Activated CD8-positive, alpha-beta memory T cell treated with anti-CD3 and anti-CD28 coated beads, Interleukin-2, amount 50 U/mL, for 1 hour (primary cell): ENCODE measurements around the gene THBD.

Experiments used
- DNase-seq: peaks from one replicate; pipeline ENCODE4 v3.0.0-alpha.2; 2020; ENCODE audit errors: extremely low read depth

THBD gene

DNA sequence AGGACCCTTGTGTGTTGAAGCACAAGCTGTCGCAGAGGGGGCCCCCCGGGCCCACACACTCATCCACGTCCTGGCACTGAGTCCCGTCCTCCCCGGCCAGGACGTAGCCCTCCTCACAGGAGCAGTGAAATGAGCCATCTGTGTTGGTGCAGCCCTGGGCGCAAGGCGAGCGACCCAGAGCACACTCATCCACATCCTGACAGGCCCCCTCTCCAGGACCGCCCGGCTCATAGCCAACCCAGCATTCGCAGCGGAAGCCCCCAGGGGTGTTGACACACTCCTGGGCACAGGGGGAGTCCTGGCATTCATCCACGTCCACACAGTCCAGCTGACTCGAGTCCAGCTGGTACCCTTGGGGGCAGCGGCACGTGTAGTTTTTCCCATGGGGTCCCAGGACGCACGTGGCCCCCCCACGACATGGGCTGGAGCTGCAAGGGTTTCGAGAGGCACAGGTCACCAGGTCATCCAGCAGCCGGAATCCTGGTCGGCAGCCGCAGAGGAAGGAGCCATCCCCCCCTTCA lies 35.4 kb upstream of the THBD start:
- DNase-seq, result no peak

DNA sequence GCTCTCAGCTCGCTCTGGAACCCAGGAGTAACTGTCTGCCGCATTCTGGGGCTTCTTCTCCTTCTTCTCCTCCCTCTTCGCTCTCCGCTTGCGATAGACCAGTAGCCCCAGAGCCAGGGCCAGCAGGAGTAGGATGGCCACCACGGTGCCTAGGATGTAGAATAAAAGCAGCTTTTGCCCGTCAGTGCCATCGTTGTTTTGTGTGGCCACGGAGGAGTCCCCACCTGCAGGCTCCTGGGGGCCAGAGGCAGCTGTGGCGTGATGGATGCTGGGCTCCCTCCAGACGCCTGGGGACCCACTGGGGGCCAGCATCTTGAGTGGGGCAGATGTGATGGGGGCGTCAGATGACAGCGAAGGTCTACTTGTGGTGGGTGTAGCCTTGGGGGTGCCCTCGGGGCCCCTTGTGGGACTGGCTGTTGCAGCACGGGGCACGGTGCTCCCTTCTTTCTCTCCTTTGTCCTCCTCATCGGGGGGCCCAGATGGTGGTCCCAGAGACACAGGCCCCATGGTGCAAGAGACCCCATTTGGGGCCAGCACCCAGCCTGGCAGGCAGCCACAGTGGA lies 34.9 kb upstream of the THBD start:
- no peak for DNase-seq

DNA sequence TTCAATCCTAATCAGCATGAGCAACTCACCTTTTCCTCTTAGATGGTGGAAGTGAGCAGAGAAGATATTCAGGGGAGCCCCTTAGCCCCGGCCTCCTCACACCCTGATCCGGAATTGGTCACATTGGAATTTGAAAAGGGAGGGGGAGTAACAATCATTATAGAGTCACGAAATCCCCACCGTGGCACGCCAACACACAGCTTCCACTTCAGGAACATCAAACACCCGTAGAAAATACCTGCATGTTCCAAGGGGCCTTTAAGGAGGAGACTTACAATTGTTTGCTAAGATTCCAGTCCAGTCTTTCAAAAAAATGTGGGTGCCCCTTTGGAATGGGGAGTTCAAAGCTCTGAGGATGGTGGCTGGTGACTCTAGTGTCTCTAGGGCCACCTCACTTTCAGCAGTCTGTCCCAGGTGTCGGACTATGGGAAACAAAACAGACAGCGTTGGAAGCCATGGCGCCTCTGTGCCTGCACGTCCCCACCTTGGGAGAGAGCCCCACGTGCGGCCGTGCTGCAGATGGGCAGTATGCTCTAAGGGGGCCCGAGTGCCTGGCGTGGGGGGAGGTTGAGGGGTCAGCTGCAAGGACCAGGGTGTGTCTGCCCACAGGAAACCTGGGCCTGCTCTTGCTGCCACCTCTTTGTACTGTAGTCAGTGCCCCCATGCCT lies 34.2 kb upstream of the THBD start:
- no peak for DNase-seq

DNA sequence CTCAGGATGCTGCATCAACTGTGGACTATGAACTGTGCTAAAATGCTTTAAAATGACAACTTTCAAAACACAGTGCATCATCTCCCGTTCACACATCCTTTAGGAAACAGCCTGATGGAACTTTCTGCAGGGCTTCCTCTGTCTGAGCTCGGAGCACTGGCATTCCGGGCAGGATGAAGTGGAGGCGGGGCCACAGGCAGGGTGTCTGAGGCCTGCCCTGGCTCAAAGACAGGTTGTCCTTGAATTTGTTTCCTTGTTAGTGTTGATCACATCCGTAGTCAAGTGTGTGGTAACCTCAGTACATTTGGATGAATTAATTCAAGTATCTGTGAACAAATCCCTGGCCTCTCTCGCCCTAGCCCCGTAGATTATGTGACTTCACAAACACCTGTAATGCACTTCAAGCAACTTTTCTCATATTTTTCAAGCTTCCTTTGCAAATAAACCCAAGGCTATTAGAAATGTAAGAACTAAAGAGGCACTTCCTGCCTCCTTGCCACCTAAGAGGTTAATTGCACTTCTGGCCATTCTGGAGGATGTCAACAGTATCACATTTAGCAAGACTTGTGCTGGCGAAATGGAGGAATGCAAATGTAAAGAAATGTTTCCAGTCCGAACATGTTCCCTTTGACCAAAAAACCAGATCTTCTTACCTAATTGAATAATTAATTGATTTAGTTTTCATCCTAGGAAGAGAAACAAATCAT lies 33.5 kb upstream of the THBD start:
- no peak for DNase-seq

DNA sequence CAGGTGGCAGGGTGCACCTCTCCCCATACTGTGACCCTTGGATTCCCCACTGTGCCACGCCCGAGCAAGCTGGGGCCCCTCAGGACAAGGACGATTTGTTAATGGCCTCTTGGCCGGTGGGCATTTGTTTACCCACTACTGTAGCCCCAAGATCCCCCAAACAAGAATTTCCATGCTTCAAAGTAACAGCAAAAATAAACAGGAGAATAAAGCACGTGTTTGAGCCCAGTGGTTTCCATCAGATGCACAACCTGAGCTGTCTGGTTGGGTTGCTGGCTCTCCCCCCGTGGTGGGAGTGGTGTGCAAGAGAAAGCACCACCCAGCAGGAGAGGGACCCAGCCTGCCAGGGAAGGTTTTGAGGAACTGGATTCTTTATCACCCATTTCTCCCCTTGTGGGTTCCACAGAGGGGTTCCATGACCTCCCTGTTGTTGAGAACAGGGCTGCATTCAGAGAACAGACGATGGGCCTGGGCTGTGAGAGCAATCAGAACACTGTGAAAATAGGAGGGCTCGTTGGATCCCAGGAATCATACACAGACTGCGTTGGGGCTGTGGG lies 31.9 kb upstream of the THBD start:
- DNase-seq, result no peak

DNA sequence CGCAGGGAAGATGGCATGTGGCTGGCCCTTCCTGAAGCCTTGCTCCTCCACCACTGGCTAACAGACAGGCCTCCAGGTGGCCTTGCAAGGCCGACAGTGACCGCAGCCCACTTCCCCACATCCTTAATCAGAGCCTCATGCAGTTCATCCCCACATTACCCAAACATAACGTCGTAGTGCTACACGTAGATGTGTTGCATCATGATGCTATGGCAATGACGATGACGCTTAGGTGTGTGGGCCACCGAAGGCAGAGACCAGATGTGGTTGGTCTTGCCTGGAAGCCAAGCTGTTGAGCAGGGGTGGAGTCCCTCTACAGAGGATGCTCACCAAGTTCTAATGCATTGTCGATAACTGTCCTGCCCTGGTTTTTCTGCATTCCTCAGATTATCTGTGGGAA lies 31.0 kb upstream of the THBD start:
- no peak for DNase-seq

DNA sequence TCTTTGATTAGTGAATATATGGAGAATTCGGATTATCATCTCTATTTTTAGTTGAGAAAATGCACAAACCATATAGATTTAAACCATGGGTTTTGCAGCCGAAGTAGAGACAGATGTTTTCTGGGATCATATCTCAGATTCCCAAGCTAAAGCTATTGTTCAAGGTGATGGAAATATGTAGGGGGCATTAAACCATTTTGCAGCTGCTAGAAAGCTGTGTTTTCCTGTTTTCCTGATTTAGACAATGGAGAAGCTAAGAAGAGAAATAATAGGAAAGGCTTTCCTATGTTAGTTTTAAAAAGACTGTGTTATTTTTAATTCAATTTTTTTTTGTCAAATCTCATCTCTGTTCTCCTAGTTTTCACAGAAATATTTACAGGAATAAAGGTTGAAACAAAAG lies 30.5 kb upstream of the THBD start:
- no peak for DNase-seq

DNA sequence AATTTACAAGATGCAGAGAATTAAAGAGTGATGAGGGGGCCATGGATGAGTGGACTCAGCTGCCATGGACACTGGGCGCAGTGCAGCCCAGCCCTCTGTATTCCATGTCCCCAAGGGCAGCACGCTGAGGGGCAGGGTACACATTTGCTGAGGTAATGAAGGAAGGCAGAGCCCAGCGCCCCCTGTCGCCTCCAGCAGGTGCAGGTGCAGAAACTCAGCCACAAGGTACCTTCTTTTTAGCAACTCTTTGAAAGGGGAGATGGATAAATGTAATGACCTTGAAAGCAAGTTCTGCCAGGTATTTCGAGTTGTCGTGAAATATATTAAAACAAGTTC lies 29.5 kb upstream of the THBD start:
- DNase-seq, result no peak

DNA sequence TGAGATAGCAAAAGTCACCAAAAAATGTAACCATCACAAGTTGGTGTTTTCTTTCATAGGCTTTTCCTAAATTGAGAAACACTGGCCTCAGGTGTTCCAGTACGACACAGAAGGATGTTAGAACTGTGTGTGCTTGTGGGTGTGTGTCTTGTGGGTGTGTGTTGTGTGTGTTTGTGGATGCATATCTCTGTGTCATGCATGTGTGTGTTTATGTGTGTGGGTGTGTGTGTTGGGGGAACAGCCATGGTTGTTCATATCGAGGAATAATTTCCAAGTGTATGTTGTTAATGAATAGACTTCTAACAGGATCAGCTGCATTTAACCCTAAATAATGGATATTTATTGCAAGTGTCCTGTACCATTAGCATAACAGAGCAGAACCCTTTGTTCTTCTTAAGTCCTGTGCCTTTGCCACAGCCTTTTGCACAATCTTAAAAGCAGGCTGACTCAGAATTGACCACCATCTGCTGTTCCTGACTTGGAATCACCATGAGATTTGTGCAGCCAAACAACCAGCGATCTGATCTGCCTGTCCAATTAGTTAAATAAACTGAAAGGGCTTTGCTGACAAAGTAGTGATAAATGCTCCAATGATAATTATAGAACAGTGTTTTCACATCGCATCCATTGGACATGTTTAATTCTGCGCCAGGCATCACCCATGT lies 29.0 kb upstream of the THBD start:
- DNase-seq, result no peak

DNA sequence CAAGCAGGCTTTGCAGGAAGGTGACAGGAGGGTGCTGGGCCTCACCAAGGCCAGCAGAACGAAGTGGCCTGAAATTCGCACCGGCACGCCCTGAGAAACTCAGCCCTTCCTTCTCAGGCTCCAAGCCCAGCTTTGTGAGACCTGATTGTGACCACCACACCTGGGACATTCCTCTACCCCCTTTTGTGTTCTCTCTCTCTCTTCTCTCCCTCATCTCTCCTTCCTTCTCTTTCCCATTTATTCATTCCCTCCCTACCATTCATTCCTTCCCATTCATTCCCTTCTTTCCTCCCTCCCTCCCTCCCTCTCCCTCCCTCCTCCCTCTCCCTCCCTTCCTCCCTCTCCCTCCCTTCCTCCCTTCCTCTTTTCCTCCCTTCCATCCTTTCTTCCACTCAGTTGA lies 27.8 kb upstream of the THBD start:
- DNase-seq, result no peak

DNA sequence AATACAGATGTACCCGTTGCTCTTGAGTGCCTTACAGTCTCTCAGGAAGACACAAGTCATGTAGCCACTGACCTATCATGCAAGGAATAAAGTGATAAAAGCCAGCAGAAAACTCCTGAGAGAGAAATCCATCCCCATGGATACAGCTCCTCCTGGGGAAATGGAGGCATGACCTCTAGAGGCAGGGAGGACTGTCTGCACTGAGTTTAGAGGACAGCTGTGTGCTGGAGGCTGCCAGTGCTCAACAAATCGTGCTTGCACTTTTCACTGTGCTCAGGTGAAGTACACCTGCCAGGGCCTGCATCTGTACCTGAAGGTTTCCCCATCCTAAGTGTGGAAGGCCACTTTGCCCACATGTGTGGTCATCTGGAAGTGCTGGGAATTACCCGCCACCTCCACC lies 24.6 kb upstream of the THBD start:
- DNase-seq, result no peak

DNA sequence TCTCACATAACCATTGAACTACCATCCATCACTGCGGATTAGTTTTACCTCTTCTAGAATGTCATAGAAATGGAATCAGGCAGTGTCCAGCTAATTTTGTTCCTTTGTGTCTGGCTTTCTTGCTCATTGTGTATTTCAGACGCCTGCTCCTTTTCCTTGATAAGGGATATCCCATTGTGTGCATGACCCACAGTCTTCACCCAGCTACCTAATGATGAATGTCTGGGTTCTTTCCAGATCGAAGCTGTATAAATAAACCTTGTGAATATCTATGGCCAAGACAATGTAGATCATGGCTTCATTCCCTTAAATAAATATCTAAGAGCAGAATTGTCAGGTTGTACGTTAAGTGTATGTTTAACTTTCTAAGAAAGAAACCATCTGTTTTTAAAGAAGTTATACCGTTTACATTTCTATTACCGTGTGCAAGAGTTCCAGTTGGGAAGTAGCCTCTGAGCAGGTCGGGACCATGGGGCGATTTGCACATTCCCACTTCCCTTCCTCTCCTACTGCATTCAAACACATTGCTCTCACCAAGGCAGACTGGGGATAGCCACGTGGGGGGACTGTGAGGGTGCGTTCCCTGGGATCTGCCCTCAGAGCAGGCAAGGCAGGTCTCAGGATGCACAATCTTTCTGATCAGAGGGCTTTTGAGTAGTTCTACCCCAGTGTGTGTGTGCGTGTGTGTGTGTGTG lies 23.6 kb upstream of the THBD start:
- no peak for DNase-seq

DNA sequence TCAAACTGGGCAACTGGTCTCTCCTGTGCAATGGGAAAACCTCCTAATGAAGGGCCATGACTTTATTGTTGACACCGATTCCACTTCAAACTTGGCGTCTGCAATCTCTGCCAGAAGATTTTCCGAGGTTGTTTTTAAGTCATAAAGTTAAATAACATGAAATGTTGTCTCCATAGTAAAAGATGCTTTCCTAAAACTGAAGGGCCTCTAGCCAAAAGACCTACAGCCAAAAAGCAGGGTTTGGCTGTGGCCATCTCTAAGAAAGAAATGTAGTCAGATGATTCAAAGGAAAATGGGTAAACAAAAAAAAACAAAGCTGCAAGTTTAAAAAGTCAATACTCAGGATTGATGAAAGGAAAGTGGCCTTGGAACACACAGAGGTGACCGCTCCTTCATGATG lies 22.5 kb upstream of the THBD start:
- no peak for DNase-seq

DNA sequence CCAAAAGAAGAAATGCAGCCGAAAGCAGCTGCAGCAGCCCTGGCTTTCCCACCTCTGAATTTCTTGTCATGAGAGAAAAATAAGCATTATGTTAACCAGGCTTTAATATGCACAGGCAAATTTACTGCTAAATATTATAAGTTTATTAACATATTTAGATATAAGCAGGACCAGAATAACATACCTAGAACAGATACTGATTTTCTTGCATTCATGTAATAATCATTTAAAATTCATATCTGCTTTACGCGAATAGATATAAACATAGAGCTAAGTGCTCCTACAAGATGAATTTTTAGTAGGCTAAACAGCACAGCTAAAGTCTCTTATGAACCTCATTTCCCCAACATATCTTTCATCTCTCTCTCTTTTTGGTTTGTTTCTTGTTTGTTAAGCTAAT lies 21.9 kb upstream of the THBD start:
- DNase-seq, result no peak

DNA sequence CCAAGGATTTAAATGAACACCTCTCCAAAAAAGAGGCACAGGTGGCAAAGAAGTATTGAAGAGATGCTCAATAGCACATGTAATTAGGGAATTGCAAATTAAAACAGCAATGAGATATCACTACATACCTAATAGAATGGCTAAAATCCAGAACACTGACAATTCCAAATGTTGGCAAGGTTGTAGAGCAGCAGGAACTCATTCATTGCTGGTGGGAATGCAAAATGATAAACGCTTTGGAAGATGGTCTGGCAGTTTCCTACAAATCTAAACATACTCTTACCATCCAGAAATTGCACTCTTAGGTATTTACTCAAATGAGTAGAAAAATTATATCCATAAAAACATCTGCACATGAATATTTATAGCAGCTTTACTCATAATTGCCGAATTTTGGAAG lies 19.6 kb upstream of the THBD start:
- no peak for DNase-seq

DNA sequence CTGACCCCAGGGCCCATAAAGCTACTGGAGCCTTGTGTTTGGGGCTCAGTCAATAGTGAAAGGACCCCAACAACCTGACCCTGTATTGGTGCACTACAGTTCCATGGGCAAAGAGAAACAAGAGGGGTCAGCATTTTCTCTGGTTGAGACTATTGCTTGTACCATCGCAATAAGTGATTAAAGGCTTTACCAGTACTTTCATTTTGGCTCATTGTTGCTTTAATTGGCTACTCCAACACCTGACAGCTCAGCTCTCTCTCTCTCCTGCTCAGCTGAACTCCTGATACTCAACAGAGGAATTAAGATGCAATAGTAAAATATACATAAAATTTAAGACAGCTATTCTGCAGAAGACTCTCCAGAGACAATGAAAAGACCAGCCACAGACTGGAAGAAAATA lies 18.8 kb upstream of the THBD start:
- no peak for DNase-seq

DNA sequence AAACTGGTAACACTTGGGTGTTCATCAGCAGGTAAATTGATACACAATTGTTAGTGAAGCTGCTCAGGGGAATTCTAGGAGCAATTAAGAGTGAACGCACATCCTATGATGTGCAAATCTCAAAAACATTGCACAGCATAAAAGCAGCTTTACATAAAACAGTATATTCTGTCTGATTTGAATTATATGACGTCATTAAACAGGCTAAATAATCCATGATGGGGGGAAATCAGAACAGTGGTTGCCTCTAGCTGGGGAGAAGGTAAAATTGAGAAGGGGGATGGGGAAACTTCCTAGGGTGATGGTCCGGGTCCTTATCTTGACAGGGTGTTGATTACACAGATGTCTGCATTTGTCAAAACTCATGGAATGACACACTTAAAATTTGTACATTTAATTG lies 17.3 kb upstream of the THBD start:
- DNase-seq, result no peak

DNA sequence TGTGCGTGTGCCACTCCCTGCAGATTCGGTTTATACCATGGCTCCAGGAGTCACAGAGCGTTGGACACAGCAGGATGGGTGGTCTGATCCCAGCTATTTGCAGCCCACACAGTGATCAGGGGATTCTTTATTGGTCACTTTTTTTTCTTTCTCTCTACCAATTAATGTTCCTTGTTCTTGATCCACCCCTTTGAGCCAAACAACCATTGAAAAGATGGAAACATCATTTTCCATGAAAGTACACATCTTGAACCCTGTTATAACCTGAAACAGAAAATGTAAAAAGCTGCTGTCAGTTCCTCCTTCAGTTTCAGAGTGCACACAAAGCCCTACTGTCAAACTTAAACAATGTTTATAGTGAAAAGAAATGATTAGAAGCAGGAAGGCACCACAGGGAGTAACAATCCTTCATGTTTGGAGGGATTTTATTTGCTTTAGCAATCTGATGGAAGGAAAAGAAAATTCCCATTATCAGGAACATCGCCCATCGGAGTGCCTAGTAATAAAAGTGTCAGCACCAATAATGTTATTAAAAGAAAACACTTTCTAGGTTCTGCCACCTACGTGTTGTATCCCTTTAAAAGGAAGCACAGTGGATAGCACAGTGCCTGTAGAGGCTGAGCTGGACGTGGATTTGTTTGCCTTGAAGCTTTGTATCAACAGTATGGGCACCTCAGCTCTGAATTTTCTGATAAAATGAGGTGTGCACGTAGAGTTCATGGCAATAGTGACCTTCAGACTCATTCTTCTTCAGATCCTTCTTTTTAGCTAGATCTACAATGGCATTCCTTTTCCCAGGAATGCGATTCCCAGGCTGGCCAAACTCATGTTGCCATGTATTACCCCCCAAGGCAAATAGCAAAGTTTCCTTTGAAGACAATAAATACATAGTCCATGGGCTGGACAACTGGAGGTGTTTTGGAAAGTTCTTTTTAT lies 16.1 kb upstream of the THBD start:
- no peak for DNase-seq

DNA sequence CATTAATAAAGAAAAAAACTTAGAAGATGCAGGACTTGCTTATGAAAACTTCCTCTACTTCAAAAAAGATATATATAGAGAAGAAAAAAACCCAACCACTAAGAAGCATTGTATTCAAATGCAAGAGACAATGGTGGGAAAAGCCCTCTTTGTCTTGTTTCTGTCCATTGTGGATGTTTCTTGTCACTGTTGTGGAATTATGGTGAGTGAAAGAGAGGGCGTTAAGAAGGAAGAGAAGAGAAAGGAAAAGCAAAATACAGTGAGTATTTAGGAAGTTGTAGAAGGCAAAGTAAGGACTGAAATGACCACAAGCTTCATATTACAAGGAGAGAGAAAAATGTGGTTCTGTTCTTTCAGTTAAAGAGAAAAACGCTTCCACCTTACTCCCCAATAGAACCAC lies 14.1 kb upstream of the THBD start:
- DNase-seq, result no peak

DNA sequence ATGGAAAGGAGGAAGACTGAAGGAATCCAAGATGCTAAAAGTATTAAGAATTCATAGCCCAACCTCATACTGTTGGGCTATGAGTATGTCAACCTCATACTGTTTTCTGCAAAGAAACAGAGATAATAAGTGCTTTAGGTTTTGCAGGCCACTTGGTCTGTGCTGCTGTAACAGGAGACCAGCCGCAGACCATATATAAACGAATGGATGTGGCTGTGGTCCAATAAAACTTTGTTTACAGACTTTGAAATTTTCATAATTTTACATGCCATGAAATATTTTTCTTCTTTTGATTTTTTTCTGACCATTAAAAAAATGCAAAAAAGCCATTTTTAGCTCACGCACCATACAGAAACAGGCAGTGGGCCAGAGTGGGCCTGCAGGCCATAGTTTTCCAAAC lies 13.7 kb upstream of the THBD start:
- DNase-seq, result no peak

DNA sequence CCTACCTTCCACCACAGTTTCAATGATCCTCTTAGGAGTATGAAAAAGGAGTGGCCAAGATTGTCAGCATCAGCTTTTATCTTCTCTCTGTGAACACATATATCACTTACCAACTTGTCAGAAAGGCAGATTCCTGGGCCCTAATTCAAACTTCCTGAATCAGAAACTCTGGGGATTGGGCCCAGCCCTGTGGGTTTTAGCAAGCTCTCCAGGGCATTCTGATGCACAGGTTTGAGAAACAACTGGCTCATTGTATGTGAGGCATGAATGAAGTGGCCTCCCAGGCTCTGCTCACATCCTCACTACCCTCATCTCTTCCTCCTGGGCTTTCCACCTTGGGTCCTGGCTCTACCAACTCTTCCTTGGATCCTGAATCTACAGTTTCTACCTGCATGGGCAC lies 13.2 kb upstream of the THBD start:
- no peak for DNase-seq
